Neuronal stem cell (in vitro differentiated cells): ENCODE data around the gene PPFIBP1.

ENCODE experiments used
- DNase-seq: peaks from one replicate; pipeline ENCODE4 v3.0.0-alpha.2; 2013; ENCODE audit warnings: low spot score
- H2AFZ ChIP-seq: one replicate; pipeline ENCODE4 v1.6.1; 2013; ENCODE audit warnings: mild to moderate bottlenecking, low read length, inconsistent platforms
- H2AK5ac ChIP-seq: 2 replicates; pipeline ENCODE4 v1.6.1; 2013; ENCODE audit warnings: low read depth, mild to moderate bottlenecking, inconsistent platforms, low read length, moderate library complexity, mixed read lengths
- H2BK120ac ChIP-seq: 2 replicates; pipeline ENCODE4 v1.6.1; 2013; ENCODE audit warnings: low read depth, mild to moderate bottlenecking, inconsistent platforms, low read length, moderate library complexity, mixed read lengths
- H2BK12ac ChIP-seq: one replicate; pipeline ENCODE4 v1.6.1; 2013; ENCODE audit warnings: low read length, inconsistent platforms
- H2BK15ac ChIP-seq: 2 replicates; pipeline ENCODE4 v1.6.1; 2013; ENCODE audit warnings: mild to moderate bottlenecking, low read length, inconsistent platforms, mixed read lengths
- H2BK5ac ChIP-seq: one replicate; pipeline ENCODE4 v1.6.1; 2013; ENCODE audit warnings: inconsistent platforms, mild to moderate bottlenecking, low read length, moderate library complexity
- H3K14ac ChIP-seq: one replicate; pipeline ENCODE4 v1.6.1; 2013; ENCODE audit warnings: low read length, inconsistent platforms
- H3K18ac ChIP-seq: 2 replicates; pipeline ENCODE4 v1.6.1; 2013; ENCODE audit warnings: low read length, inconsistent platforms
- H3K23ac ChIP-seq: 2 replicates; pipeline ENCODE4 v1.6.1; 2013; ENCODE audit warnings: low read depth, mild to moderate bottlenecking, mixed read lengths, low read length, inconsistent platforms; ENCODE audit not compliant: poor library complexity
- H3K27ac ChIP-seq: replicated peaks from 3 replicates; pipeline ENCODE4 v1.5.1; 2013; ENCODE audit warnings: low read length, inconsistent platforms
- H3K27me3 ChIP-seq, 3 experiments: 2 replicates each; pipeline ENCODE4 v1.6.1; 2013; ENCODE audit warnings: low read length in 3 of 3, mild to moderate bottlenecking in 2 of 3, inconsistent platforms in 1 of 3, low read depth in 1 of 3, mixed read lengths in 1 of 3, moderate library complexity in 1 of 3; ENCODE audit not compliant: control insufficient read depth in 3 of 3, insufficient read depth in 3 of 3
- H3K36me3 ChIP-seq, 2 donors: replicated peaks in 1 of 2; 2 replicates each; pipeline ENCODE4 v1.6.1; 2013; ENCODE audit warnings: low read length in 2 of 2; ENCODE audit not compliant: control insufficient read depth in 2 of 2, insufficient read depth in 2 of 2
- H3K4ac ChIP-seq: 2 replicates; pipeline ENCODE4 v1.6.1; 2013; ENCODE audit warnings: inconsistent platforms, mild to moderate bottlenecking, low read length, moderate library complexity
- H3K4me1 ChIP-seq, 2 donors: 1 replicate in 1 of 2; 2 replicates in 1 of 2; pipeline ENCODE4 v1.6.1; 2013; ENCODE audit warnings: low read length in 2 of 2, low read depth in 1 of 2; ENCODE audit not compliant: control insufficient read depth in 2 of 2, insufficient read depth in 1 of 2
- H3K4me2 ChIP-seq: one replicate; pipeline ENCODE4 v1.6.1; 2013; ENCODE audit warnings: mild to moderate bottlenecking, low read length, inconsistent platforms; ENCODE audit not compliant: insufficient read depth, poor library complexity, severe bottlenecking
- H3K4me3 ChIP-seq, 2 donors: 2 replicates each; pipeline ENCODE4 v1.5.1; 2013; ENCODE audit warnings: low read length in 2 of 2, mild to moderate bottlenecking in 2 of 2, inconsistent platforms in 1 of 2, moderate library complexity in 1 of 2
- H3K79me1 ChIP-seq: one replicate; pipeline ENCODE4 v1.6.1; 2013; ENCODE audit warnings: low read depth, mild to moderate bottlenecking, inconsistent platforms, low read length, moderate library complexity
- H3K9ac ChIP-seq: one replicate; pipeline ENCODE4 v1.6.1; 2013; ENCODE audit warnings: mild to moderate bottlenecking, low read depth, low read length, inconsistent platforms; ENCODE audit not compliant: poor library complexity
- H3K9me3 ChIP-seq, 2 donors: replicated peaks in 1 of 2; 2 replicates each; pipeline versions ENCODE3 to v1.6.1; 2013; ENCODE audit warnings: low read length in 2 of 2, mild to moderate bottlenecking in 2 of 2, inconsistent platforms in 1 of 2, low read depth in 1 of 2, mixed read lengths in 1 of 2, moderate library complexity in 1 of 2; ENCODE audit not compliant: control insufficient read depth in 2 of 2, insufficient read depth in 1 of 2
- H4K8ac ChIP-seq: one replicate; pipeline ENCODE4 v1.6.1; 2013; ENCODE audit warnings: low read depth, mild to moderate bottlenecking, inconsistent platforms, low read length, moderate library complexity
- H4K91ac ChIP-seq: one replicate; pipeline ENCODE4 v1.6.1; 2013; ENCODE audit warnings: low read length, low read depth, mild to moderate bottlenecking, inconsistent platforms; ENCODE audit not compliant: poor library complexity
- WGBS, 2 donors: extraction: QIAGEN DNeasy Blood & Tissue Kit; methylation state at CpG; one replicate each; pipeline ENCODE4 v1.1.7; 2013; ENCODE audit warnings: missing lambda C conversion rate in 2 of 2, mixed read lengths in 1 of 2; ENCODE audit not compliant: insufficient read length in 2 of 2, insufficient replicate concordance in 1 of 2; ENCODE audit errors: extremely low coverage in 2 of 2; 5-methylcytosine and 5-hydroxymethylcytosine counted together

Gene PPFIBP1

DNA sequence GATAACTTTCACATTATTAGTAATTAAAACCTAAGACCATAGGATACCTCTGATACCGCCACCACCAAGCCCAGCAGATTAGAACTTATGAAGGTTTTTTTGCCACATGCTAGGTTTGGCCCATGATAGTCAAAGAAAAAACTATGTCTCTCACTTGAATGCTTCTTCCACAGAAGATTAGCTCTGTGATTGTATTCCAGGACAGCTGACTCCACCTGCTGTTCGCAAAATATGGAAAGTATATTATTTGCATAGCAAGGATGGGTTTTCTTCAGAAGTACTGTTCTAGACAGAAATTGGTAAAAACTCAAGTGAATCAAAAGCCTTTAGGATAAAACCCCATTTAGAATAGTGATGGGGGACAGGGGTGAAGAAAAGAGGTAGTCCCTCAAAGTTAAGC, 42.2 kb downstream of the PPFIBP1 start:
- Histone ChIP-seq H4K91ac (no peak overlapping the region), H3K27me3 (no peaks in the 10 kb centered on the region), H2BK5ac (no peak overlapping the region), H3K23ac (no peak overlapping the region), H3K4me3 (no peak overlapping the region), H3K14ac (no peak overlapping the region), H3K27ac (no peak overlapping the region), H3K9ac (no peak overlapping the region), H2AK5ac (no peak overlapping the region), H2BK120ac (no peak overlapping the region), H3K79me1 (no peaks in the 10 kb centered on the region), H2BK15ac (no peak overlapping the region), H2AFZ (no peak overlapping the region), H3K18ac (no peak overlapping the region), H3K4me1 (peaks cover 6 to 8% of the 10 kb centered on the region in 2 donors), H2BK12ac (no peak overlapping the region), H4K8ac (no peak overlapping the region), H3K4me2 (no peak overlapping the region), H3K36me3 (no peaks in the 10 kb centered on the region), H3K9me3 (peaks cover 1 to 2% of the 10 kb centered on the region in 2 donors), H3K4ac (no peak overlapping the region)
- no peak for DNase-seq
- no CpG with 5 or more reads among the region's 2 CpGs for WGBS, 2 donors

DNA sequence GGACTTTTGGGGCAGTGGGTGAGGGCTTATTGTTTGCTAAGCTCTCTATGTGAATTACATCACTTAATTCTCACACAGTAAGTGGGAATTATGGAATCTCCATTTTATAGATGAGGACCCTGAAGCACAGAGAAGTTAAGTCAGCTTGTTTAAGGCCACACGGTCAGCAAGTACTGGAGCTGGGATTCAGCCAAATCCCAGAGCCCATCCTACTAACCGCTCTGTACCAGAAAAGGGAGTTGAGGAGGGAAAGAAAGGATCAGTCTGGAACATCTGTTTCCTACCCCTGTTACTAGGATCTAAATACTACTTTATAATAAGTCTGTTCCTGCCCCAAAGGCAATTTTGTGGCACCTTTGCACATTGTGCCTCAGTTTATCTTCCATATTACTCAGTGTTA, 42.6 kb downstream of the PPFIBP1 start:
- no CpG with 5 or more reads among the region's 2 CpGs for WGBS, 2 donors

DNA sequence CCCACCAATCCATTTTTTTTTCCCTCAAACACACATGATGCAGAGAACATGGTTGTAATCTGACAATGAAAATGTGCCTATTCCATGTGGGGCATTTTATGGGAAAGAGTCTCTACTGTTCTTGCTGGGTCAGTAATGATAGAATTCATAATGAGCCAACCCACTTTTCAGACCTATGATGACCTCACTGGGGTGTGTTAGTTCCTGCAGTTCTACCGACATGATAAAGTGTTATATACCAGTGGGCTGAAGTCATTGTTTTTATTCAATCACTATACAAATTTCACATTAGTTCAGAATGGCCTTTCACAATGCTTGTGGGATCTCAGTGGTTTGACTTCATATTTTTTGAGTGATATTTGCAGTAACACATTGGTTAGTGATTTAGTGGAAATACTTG, 47.5 kb downstream of the PPFIBP1 start:
- Histone ChIP-seq H2AFZ (no peak overlapping the region), H3K23ac (no peak overlapping the region), H2BK15ac (no peak overlapping the region), H3K9me3 (no peaks in the 10 kb centered on the region), H3K79me1 (no peaks in the 10 kb centered on the region), H3K27ac (no peak overlapping the region), H3K9ac (no peak overlapping the region), H3K36me3 (no peaks in the 10 kb centered on the region), H3K4me2 (no peak overlapping the region), H3K4me3 (no peak overlapping the region), H4K8ac (no peak overlapping the region), H2BK12ac (no peak overlapping the region), H3K18ac (no peak overlapping the region), H2BK5ac (no peak overlapping the region), H2BK120ac (no peak overlapping the region), H4K91ac (no peak overlapping the region), H3K4me1 (peaks cover 0 to 2% of the 10 kb centered on the region in 2 donors), H3K27me3 (no peaks in the 10 kb centered on the region), H3K4ac (no peak overlapping the region), H2AK5ac (no peak overlapping the region), H3K14ac (no peak overlapping the region)
- no peak for DNase-seq
- no CpG with 5 or more reads among the region's 1 CpG for WGBS, 2 donors

More for the DNA sequence above, 42.6 kb downstream of the PPFIBP1 start:
- no peak overlapping the region for H3K9ac ChIP-seq
- no peak overlapping the region for H3K23ac ChIP-seq
- no peak for DNase-seq
- H3K4me2 ChIP-seq, result no peak overlapping the region
- no peak overlapping the region for H4K91ac ChIP-seq
- H2BK15ac ChIP-seq, result no peak overlapping the region
- H2BK12ac ChIP-seq, result no peak overlapping the region
- H3K4ac ChIP-seq, result no peak overlapping the region
- no peak overlapping the region for H4K8ac ChIP-seq
- H3K27ac ChIP-seq, result no peak overlapping the region
- peaks cover 6 to 8% of the 10 kb centered on the region in 2 donors for H3K4me1 ChIP-seq
- no peak overlapping the region for H3K14ac ChIP-seq
- no peaks in the 10 kb centered on the region for H3K27me3 ChIP-seq
- no peak overlapping the region for H2BK5ac ChIP-seq
- no peak overlapping the region for H3K4me3 ChIP-seq
- no peak overlapping the region for H2AFZ ChIP-seq
- no peak overlapping the region for H2BK120ac ChIP-seq
- H3K79me1 ChIP-seq, result no peaks in the 10 kb centered on the region
- H3K36me3 ChIP-seq, result no peaks in the 10 kb centered on the region
- no peak overlapping the region for H2AK5ac ChIP-seq
- peaks cover 1 to 2% of the 10 kb centered on the region in 2 donors for H3K9me3 ChIP-seq
- no peak overlapping the region for H3K18ac ChIP-seq

DNA sequence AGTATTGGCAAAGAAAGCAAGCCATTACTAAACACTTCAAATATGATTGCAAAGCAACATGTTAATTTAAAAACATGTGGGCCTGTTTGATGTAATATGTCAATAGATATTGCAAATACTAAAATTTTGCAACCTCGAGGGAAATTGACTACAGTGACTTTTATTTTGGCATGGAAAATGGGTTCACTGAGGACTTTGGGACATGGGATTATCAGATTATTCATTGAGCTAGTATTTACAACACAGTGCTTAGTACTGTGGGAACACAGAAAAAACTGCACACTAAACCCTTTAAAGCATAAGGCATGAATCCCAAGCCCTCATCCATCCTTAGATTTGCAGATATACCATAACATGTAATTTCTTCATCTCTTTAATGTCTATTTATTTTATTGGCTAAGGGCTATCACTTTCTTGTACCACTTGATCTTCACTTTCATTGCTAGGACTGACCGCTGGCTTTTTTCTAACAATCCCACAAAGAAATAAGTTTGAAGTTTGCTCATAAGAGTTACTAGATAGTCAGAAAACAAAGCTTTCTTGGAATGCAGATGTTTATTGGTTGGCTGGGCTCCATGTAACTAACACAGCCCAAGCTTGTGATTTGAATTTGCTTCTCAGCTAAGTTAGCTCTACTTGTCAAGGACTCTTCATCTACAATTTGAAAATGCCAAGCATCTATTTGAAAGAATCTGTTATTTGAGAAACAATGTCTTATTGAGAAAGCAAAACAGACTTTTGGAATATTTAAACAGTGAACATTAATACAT, 48.7 kb downstream of the PPFIBP1 start:
- H4K8ac ChIP-seq, result no peak overlapping the region
- no peak overlapping the region for H3K18ac ChIP-seq
- no peaks in the 10 kb centered on the region for H3K27me3 ChIP-seq
- H3K4ac ChIP-seq, result no peak overlapping the region
- no peak overlapping the region for H3K27ac ChIP-seq
- peaks cover 0 to 2% of the 10 kb centered on the region in 2 donors for H3K4me1 ChIP-seq
- H2BK15ac ChIP-seq, result no peak overlapping the region
- no peak overlapping the region for H2AK5ac ChIP-seq
- no peak overlapping the region for H3K23ac ChIP-seq
- no peak overlapping the region for H2AFZ ChIP-seq
- no peak overlapping the region for H2BK5ac ChIP-seq
- no peak for DNase-seq
- H2BK12ac ChIP-seq, result no peak overlapping the region
- H2BK120ac ChIP-seq, result no peak overlapping the region
- no peak overlapping the region for H4K91ac ChIP-seq
- H3K4me3 ChIP-seq, result no peak overlapping the region
- H3K9ac ChIP-seq, result no peak overlapping the region
- no peak overlapping the region for H3K14ac ChIP-seq
- H3K4me2 ChIP-seq, result no peak overlapping the region
- WGBS, 2 donors, result no CpG with 5 or more reads among the region's 2 CpGs
- no peaks in the 10 kb centered on the region for H3K79me1 ChIP-seq
- H3K9me3 ChIP-seq, result no peaks in the 10 kb centered on the region
- no peaks in the 10 kb centered on the region for H3K36me3 ChIP-seq
